Heart right ventricle (tissue), 16 donors: ENCODE measurements around the gene ANKRD16. TPM values are rescaled to one million over a fixed set of nuclear protein-coding genes. Genes with fewer than 3 reads are reported as not detected.

Experiments
- ATAC-seq, 8 donors: fragments of 200-7000 bp; cut with Tn5 transposase; one replicate each; pipeline ENCODE4 v1.9.1; 2020; ENCODE audit warnings: mild to moderate bottlenecking in 8 of 8, moderate library complexity in 8 of 8, moderate number of reproducible peaks in 1 of 8
- DNase-seq, 2 donors: peaks; one replicate each; pipeline ENCODE4 v3.0.0-alpha.2; 2020
- H3K27ac ChIP-seq, 10 donors: fragments of 200-600 bp; sonication (generic) in 2 of 10; one replicate each; pipeline versions ENCODE4 v1.5.0 to v1.8.0; 2020 to 2022; ENCODE audit warnings: mild to moderate bottlenecking in 3 of 10
- H3K27me3 ChIP-seq, 7 donors: fragments of 200-600 bp; one replicate each; pipeline ENCODE4 v1.8.0; 2021 to 2022; ENCODE audit warnings: mild to moderate bottlenecking in 2 of 7
- H3K36me3 ChIP-seq, 9 donors: fragments of 200-600 bp; sonication (generic) in 1 of 9; one replicate each; pipeline versions ENCODE4 v1.5.0 to v1.8.0; 2020 to 2022; ENCODE audit warnings: mild to moderate bottlenecking in 2 of 9
- H3K4me1 ChIP-seq, 9 donors: fragments of 200-600 bp; sonication (generic) in 1 of 9; one replicate each; pipeline versions ENCODE4 v1.5.0 to v1.8.0; 2020 to 2022; ENCODE audit warnings: mild to moderate bottlenecking in 4 of 9
- H3K4me3 ChIP-seq, 10 donors: fragments of 200-600 bp; sonication (generic) in 2 of 10; one replicate each; pipeline versions ENCODE4 v1.5.0 to v1.8.0; 2020 to 2022; ENCODE audit warnings: mild to moderate bottlenecking in 7 of 10, moderate library complexity in 2 of 10
- H3K9me3 ChIP-seq, 11 donors: fragments of 200-600 bp in 10 of 11; sonication (generic) in 2 of 11; one replicate each; pipeline versions ENCODE4 v1.5.0 to v1.8.0; 2013 to 2022; ENCODE audit warnings: mild to moderate bottlenecking in 2 of 11, control low read depth in 1 of 11, moderate library complexity in 1 of 11
- WGBS, 2 donors: extraction: QIAGEN DNeasy Blood & Tissue Kit; methylation state at CpG; one replicate each; pipeline ENCODE4 v1.1.7; 2013; ENCODE audit warnings: inconsistent platforms in 1 of 2; 5-methylcytosine and 5-hydroxymethylcytosine counted together
- intact Hi-C, 10 donors: fragments of 100-400 bp; cut with DNase I; formaldehyde crosslinking; loops; one replicate each; pipeline versions ENCODE4 v1.11.1 to v1.14.2; 2022
- polyA plus RNA-seq, 2 donors: library from polyadenylated mRNA; stranded (reverse); fragments of 200-250 nt; gene quantifications; one replicate each; pipeline ENCODE4 v1.2.3, GENCODE V29; 2013
- total RNA-seq, 10 donors: library from RNA; stranded (reverse); fragmentation: NEBNext Ultra II Directional in 3 of 10; extraction: Animal tissue kit (Norgen Biotek cat#: 25700) in 3 of 10; gene quantifications; one replicate each; pipeline versions ENCODE4 v1.2.1 to v1.2.4, GENCODE V29; 2021 to 2023
- TF ChIP-seq, protein P1 (sequence below), 9 donors: fragments of 200-600 bp; sonication (generic) in 2 of 9; IDR thresholded peaks; one replicate each; pipeline versions ENCODE4 v1.5.0 to v1.8.0; 2021 to 2022; ENCODE audit warnings: antibody characterized with exemption in 9 of 9, mild to moderate bottlenecking in 5 of 9, moderate library complexity in 1 of 9
- donor health status: Arrhythmogenic right ventricular cardiomyopathy.
- donor health status: ischemic (EF 13 %, LVEDD 7.1; RV severe dilation, severe dysfunction).
- donor health status: healthy with polysubstance abuse.
- donor health status: DM: no; HTN: yes; CAD: no.
- donor health status: DM: no; HTN: no; CAD: no.
- donor health status: ischemic (EF 25% LVEDD 6.9; RV normal size, moderate dysfunction).
- donor health status: ischemic (EF 25% LVEDD 5.7; RV mildly dilated, moderate dysfunction).
- donor health status: healthy.
- donor health status: DM: yes; HTN: yes; CAD: no.
- donor health status: Ischemic cardiomyopathy.
- donor health status: ischemic (EF 35%, LVEDD 5.7; RV mildly dilated, moderate dysfunction).
- donor health status: nonischemic (EF 11% LVEDD 7.7; RV severe dilation, severe dysfunction).
- donor health status: DM: yes; HTN: yes; CAD: no.
- donor health status: PGD.
- donor health status: ischemic (EF 29% LVEDD 5.4; RV normal size, mild dysfunction).
- donor health status: nonischemic (EF 23%, LVEDD 6.1; RV moderate dilation, normal function).

The ANKRD16 gene
- total and polyA plus RNA-seq, 12 donors = 2.2 to 3.9 (median 3.4) TPM

DNA sequence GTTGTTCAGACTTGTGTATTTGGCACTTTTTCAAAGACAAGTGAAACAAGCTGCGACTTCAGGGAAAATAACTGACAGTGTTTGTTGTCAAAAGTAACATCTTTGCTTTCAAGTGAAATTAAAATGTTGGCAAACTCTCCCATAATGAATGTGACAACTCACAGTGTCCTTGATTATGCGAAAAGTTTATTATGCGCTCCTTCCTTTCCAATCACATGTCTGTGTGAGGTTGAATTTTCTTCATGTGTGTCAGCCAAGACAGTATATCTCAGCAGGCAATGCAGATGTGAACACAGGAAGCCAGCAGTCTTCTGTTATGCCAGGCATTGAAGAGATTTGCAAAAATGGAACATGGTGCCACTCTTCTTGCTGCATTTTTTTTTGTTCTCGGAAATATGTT, 29.1 kb upstream of the ANKRD16 start:
- no peaks in the 10 kb centered on the region for H3K9me3 ChIP-seq
- peaks cover 3 to 100% (median 91%) of the 10 kb centered on the region in 9 donors for H3K36me3 ChIP-seq
- ATAC-seq = no peak
- WGBS, 2 donors = 94 to 95% methylated on average over 4 of the region's 4 CpGs
- TF ChIP-seq, protein P1, sequence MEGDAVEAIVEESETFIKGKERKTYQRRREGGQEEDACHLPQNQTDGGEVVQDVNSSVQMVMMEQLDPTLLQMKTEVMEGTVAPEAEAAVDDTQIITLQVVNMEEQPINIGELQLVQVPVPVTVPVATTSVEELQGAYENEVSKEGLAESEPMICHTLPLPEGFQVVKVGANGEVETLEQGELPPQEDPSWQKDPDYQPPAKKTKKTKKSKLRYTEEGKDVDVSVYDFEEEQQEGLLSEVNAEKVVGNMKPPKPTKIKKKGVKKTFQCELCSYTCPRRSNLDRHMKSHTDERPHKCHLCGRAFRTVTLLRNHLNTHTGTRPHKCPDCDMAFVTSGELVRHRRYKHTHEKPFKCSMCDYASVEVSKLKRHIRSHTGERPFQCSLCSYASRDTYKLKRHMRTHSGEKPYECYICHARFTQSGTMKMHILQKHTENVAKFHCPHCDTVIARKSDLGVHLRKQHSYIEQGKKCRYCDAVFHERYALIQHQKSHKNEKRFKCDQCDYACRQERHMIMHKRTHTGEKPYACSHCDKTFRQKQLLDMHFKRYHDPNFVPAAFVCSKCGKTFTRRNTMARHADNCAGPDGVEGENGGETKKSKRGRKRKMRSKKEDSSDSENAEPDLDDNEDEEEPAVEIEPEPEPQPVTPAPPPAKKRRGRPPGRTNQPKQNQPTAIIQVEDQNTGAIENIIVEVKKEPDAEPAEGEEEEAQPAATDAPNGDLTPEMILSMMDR (IDR thresholded peaks at IDR 0.05) = no peak
- no peaks in the 10 kb centered on the region for H3K4me1 ChIP-seq
- intact Hi-C loops = no loop called here
- H3K27ac ChIP-seq = no peak overlapping the region
- H3K4me3 ChIP-seq = no peak overlapping the region
- no peak for DNase-seq
- H3K27me3 ChIP-seq = no peaks in the 10 kb centered on the region

DNA sequence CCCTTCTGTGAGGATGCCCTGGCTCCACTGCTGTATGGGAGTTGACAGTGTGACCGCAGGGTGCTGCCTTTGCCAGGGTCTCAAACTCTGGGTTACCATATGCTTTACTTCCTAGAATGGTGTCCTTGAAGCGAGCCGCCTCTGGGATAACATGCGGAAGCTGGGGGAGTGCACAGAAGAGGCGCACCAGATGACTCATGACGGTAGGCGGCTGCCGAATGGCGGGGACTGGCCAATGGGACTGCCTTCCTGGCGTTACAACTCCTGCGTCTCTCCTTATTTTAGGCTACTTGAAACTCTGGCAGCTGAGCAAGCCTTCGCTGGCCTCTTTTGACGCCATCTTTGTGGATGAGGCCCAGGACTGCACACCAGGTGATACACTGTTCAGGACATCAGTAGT, 27.6 kb upstream of the ANKRD16 start:
- Histone ChIP-seq H3K36me3 (peaks cover 0 to 100% (median 91%) of the 10 kb centered on the region in 9 donors), H3K4me1 (no peaks in the 10 kb centered on the region), H3K9me3 (no peaks in the 10 kb centered on the region), H3K27ac (no peak overlapping the region), H3K4me3 (no peak overlapping the region), H3K27me3 (no peaks in the 10 kb centered on the region)
- no peak for DNase-seq
- TF ChIP-seq, protein P1 (IDR thresholded peaks at IDR 0.05) = no peak
- WGBS, 2 donors = 95 to 97% methylated on average over 13 of the region's 13 CpGs
- no peak for ATAC-seq
- intact Hi-C loops = no loop called here

DNA sequence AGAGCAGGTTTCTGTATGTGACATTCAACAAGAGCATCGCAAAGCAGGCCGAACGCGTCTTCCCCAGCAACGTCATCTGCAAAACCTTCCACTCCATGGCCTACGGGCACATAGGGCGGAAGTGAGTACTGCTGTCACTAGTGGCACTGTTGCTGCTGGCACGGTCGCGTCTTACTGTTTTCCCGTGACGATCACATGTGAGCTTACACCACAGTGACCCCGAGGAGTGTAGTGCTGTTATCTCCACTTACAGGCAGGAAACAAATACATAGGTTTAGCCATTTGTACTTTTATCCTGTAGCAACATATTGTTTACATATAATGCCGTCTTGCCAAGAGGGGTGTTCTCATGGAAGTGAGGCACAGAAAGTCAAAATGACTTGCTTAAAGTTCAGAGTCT, 25.8 kb upstream of the ANKRD16 start:
- DNase-seq = no peak
- intact Hi-C loops = no loop called here
- 88 to 90% methylated on average over 14 of the region's 14 CpGs for WGBS, 2 donors
- H3K9me3 ChIP-seq = no peaks in the 10 kb centered on the region
- peaks cover 4 to 100% (median 91%) of the 10 kb centered on the region in 9 donors for H3K36me3 ChIP-seq
- TF ChIP-seq, protein P1 (IDR thresholded peaks at IDR 0.05) = no peak
- no peak for ATAC-seq
- no peak overlapping the region for H3K4me3 ChIP-seq
- no peaks in the 10 kb centered on the region for H3K27me3 ChIP-seq
- no peak overlapping the region for H3K27ac ChIP-seq
- peaks cover 0 to 6% (median 0%) of the 10 kb centered on the region in 9 donors for H3K4me1 ChIP-seq

DNA sequence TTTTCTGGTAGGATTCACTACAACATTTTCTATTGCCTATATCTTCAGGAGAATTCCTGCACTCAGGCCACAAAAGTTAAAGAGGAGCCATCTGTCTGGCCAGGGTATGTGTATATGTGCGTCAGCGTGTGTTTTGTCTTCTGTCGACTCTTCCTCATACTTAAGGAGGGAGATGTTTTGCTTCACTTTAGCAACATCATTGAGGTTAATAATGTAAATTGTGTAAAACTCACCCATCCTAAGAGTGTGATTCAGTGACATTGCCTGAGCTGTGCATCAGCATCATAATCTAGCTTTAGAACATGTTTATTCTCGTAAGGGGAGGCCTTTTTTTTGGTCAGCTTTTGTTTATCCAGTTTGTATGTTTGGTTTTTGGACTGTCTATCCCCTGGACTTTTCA, 24.0 kb upstream of the ANKRD16 start:
- Histone ChIP-seq H3K4me1 (peaks cover 0 to 8% (median 0%) of the 10 kb centered on the region in 9 donors), H3K27ac (no peak overlapping the region), H3K9me3 (no peaks in the 10 kb centered on the region), H3K36me3 (peaks cover 4 to 100% (median 97%) of the 10 kb centered on the region in 9 donors), H3K27me3 (no peaks in the 10 kb centered on the region), H3K4me3 (no peak overlapping the region)
- no peak for ATAC-seq
- TF ChIP-seq, protein P1 (IDR thresholded peaks at IDR 0.05) = no peak
- WGBS, 2 donors = 94 to 95% methylated on average over 4 of the region's 4 CpGs
- intact Hi-C loops = no loop called here
- no peak for DNase-seq
